ENCODE measurements around the gene ZNF385B.

ZNF385B gene

DNA sequence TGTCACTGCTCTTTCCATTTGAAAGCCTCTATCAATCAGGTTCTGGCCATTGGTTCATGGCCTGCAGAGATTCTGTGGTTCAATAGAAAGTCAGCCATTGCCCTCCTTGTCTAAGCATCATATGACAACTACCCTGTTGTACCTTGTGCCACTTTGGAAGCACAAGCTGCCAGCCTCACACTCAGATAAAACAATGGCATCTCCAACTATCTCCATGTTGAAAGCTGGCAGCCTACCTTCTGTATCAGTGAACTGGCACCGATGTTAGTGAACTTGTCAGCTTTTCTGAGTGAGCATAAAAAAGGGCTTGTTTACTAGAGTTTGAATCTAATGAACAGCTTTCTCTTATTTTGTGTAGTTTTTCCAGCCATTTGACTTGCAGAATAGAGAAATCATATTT is 393.5 kb downstream of the ZNF385B start:
- DNase-seq = no peak
- TF ChIP-seq EZH2 (IDR thresholded peaks at IDR 0.05; ENCODE audit: borderline replicate concordance, low read depth, low read length, severe bottlenecking) = no peak
- TF ChIP-seq, protein P1, sequence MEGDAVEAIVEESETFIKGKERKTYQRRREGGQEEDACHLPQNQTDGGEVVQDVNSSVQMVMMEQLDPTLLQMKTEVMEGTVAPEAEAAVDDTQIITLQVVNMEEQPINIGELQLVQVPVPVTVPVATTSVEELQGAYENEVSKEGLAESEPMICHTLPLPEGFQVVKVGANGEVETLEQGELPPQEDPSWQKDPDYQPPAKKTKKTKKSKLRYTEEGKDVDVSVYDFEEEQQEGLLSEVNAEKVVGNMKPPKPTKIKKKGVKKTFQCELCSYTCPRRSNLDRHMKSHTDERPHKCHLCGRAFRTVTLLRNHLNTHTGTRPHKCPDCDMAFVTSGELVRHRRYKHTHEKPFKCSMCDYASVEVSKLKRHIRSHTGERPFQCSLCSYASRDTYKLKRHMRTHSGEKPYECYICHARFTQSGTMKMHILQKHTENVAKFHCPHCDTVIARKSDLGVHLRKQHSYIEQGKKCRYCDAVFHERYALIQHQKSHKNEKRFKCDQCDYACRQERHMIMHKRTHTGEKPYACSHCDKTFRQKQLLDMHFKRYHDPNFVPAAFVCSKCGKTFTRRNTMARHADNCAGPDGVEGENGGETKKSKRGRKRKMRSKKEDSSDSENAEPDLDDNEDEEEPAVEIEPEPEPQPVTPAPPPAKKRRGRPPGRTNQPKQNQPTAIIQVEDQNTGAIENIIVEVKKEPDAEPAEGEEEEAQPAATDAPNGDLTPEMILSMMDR (IDR thresholded peaks at IDR 0.05; ENCODE audit: borderline replicate concordance, extremely low read depth, low read length, poor library complexity, severe bottlenecking) = no peak
- Histone ChIP-seq H3K9ac (ENCODE audit: low read depth, low read length) (no peak overlapping the region), H3K4me3 (ENCODE audit: low read depth in 1 of 2, low read length in 2 of 2) (no peak overlapping the region), H4K20me1 (ENCODE audit: insufficient read depth, low read length) (no peaks in the 10 kb centered on the region), H3K4me1 (ENCODE audit: insufficient read depth, low read length) (no peaks in the 10 kb centered on the region), H3K9me3 (ENCODE audit: insufficient read depth, low read length, severe bottlenecking) (no peaks in the 10 kb centered on the region), H3K36me3 (ENCODE audit: insufficient read depth, low read length) (no peaks in the 10 kb centered on the region), H3K27me3 (ENCODE audit: insufficient read depth, low read length, poor library complexity) (no peaks in the 10 kb centered on the region), H3K79me2 (ENCODE audit: insufficient read depth, low read length) (no peaks in the 10 kb centered on the region), H3K27ac (ENCODE audit: low read length) (no peak overlapping the region), H2AFZ (ENCODE audit: low read depth, low read length) (no peak overlapping the region), H3K4me2 (ENCODE audit: insufficient read depth, low read length) (no peak overlapping the region)
- no peak for ATAC-seq (ENCODE audit: insufficient read depth, low read depth)

DNA sequence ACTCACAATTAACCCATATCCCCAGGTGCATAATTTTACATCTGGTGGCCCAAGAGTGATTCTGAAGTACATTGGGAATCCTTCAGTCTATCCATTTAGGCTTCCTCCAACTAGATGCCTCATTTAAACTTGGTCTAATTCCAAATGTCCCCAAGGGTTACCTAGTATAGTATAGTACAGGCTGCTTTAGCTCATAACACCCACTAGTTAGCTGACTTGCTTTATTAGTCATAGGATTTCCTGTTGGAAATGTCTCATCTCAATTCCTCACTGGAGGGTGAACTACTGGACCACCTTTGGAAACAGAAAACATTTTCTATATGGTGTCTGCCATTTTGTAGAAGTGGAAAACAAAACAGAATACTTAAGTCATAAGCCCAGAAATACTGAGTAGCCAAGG is 394.3 kb downstream of the ZNF385B start:
- H3K27ac ChIP-seq (ENCODE audit: low read length) = no peak overlapping the region
- H3K36me3 ChIP-seq (ENCODE audit: insufficient read depth, low read length) = no peaks in the 10 kb centered on the region
- H3K4me3 ChIP-seq (ENCODE audit: low read depth in 1 of 2, low read length in 2 of 2) = no peak overlapping the region
- H2AFZ ChIP-seq (ENCODE audit: low read depth, low read length) = no peak overlapping the region
- no peaks in the 10 kb centered on the region for H3K79me2 ChIP-seq (ENCODE audit: insufficient read depth, low read length)
- ATAC-seq (ENCODE audit: insufficient read depth, low read depth) (no peak), DNase-seq (no peak)
- H4K20me1 ChIP-seq (ENCODE audit: insufficient read depth, low read length) = no peaks in the 10 kb centered on the region
- TF ChIP-seq, protein P1 (IDR thresholded peaks at IDR 0.05; ENCODE audit: borderline replicate concordance, extremely low read depth, low read length, poor library complexity, severe bottlenecking) = no peak
- TF ChIP-seq EZH2 (IDR thresholded peaks at IDR 0.05; ENCODE audit: borderline replicate concordance, low read depth, low read length, severe bottlenecking) = no peak
- H3K4me2 ChIP-seq (ENCODE audit: insufficient read depth, low read length) = no peak overlapping the region
- H3K9me3 ChIP-seq (ENCODE audit: insufficient read depth, low read length, severe bottlenecking) = no peaks in the 10 kb centered on the region
- no peaks in the 10 kb centered on the region for H3K4me1 ChIP-seq (ENCODE audit: insufficient read depth, low read length)
- H3K27me3 ChIP-seq (ENCODE audit: insufficient read depth, low read length, poor library complexity) = no peaks in the 10 kb centered on the region
- H3K9ac ChIP-seq (ENCODE audit: low read depth, low read length) = no peak overlapping the region

DNA sequence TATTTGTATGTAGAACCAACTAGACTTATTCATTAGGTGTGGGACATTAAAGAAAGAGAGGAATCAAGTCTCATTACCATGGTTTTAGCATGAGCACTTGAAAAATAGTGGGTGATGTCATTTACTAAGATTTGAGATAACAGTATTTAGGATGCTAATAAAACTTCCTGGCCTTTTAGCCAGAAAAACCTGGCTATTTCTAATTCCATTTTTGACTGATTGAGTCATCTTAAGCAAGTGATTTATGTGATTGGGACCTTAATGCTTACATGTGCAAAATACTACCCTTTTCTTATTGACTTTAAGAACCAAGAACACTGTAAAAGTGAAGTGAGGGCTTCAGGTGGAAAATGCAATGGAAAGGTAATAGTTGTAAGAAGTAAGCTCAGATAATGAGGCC is 400.0 kb downstream of the ZNF385B start:
- Histone ChIP-seq H4K20me1 (ENCODE audit: insufficient read depth, low read length) (no peaks in the 10 kb centered on the region), H3K9me3 (ENCODE audit: insufficient read depth, low read length, severe bottlenecking) (no peaks in the 10 kb centered on the region), H3K4me1 (ENCODE audit: insufficient read depth, low read length) (no peaks in the 10 kb centered on the region), H3K36me3 (ENCODE audit: insufficient read depth, low read length) (no peaks in the 10 kb centered on the region), H3K4me2 (ENCODE audit: insufficient read depth, low read length) (no peak overlapping the region), H2AFZ (ENCODE audit: low read depth, low read length) (no peak overlapping the region), H3K4me3 (ENCODE audit: low read depth in 1 of 2, low read length in 2 of 2) (no peak overlapping the region), H3K79me2 (ENCODE audit: insufficient read depth, low read length) (no peaks in the 10 kb centered on the region), H3K27me3 (ENCODE audit: insufficient read depth, low read length, poor library complexity) (no peaks in the 10 kb centered on the region), H3K27ac (ENCODE audit: low read length) (no peak overlapping the region), H3K9ac (ENCODE audit: low read depth, low read length) (no peak overlapping the region)
- TF ChIP-seq, protein P1 (IDR thresholded peaks at IDR 0.05; ENCODE audit: borderline replicate concordance, extremely low read depth, low read length, poor library complexity, severe bottlenecking) = no peak
- no peak for TF ChIP-seq EZH2 (IDR thresholded peaks at IDR 0.05; ENCODE audit: borderline replicate concordance, low read depth, low read length, severe bottlenecking)
- DNase-seq (no peak), ATAC-seq (ENCODE audit: insufficient read depth, low read depth) (no peak)

All from DND-41 (cell line).